ENCODE measurements around the gene LRRC1.

GRCh38 chr6:53828966-53829697, 34.3 kb downstream of the LRRC1 start:
- TF ChIP-seq, protein P1, sequence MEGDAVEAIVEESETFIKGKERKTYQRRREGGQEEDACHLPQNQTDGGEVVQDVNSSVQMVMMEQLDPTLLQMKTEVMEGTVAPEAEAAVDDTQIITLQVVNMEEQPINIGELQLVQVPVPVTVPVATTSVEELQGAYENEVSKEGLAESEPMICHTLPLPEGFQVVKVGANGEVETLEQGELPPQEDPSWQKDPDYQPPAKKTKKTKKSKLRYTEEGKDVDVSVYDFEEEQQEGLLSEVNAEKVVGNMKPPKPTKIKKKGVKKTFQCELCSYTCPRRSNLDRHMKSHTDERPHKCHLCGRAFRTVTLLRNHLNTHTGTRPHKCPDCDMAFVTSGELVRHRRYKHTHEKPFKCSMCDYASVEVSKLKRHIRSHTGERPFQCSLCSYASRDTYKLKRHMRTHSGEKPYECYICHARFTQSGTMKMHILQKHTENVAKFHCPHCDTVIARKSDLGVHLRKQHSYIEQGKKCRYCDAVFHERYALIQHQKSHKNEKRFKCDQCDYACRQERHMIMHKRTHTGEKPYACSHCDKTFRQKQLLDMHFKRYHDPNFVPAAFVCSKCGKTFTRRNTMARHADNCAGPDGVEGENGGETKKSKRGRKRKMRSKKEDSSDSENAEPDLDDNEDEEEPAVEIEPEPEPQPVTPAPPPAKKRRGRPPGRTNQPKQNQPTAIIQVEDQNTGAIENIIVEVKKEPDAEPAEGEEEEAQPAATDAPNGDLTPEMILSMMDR (conservative IDR thresholded peaks at IDR 0.05 in 1 of 2, IDR thresholded peaks at IDR 0.05 in 1 of 2; ENCODE audit: low read depth in 1 of 2, low read length in 2 of 2) = no peak
- no peak for TF ChIP-seq EZH2 (IDR thresholded peaks at IDR 0.05; ENCODE audit: low read length, missing control alignments)

Data from fibroblast of lung (primary cell).